HCT116 (cell line): ENCODE data around the gene SCRN2. TPM values are rescaled to one million over a fixed set of nuclear protein-coding genes. Genes with fewer than 3 reads are reported as not detected.

Experiments
- ATAC-seq: fragments of 200-7000 bp; cut with Tn5 transposase; 2 replicates; pipeline ENCODE4 v1.9.1; 2020; ENCODE audit warnings: mild to moderate bottlenecking, moderate library complexity
- BruUV-seq: library from RNA; stranded (reverse); fragments of 400-500 nt; replicated peaks from 2 replicates; lab custom pipeline; 2021; lab: Mats Ljungman, UMichigan
- CTCF ChIA-PET: fragments of 300-600 bp; sonication (Branson Sonifier 250); formaldehyde crosslinking; loops from one replicate; lab custom pipeline; 2021; ENCODE audit warnings: antibody characterized with exemption; lab: Charles Lee
- POLR2A ChIA-PET: fragments of 300-600, 350-600 bp; sonication (Branson Sonifier 250); formaldehyde crosslinking; loops from one replicate; lab custom pipeline; 2021; ENCODE audit warnings: antibody characterized with exemption; lab: Charles Lee
- RAD21 ChIA-PET, 2 experiments: fragments of 300-600 bp; sonication (Branson Sonifier 250); formaldehyde crosslinking; loops; one replicate each; lab custom pipeline; 2023; ENCODE audit warnings: low total read pairs in 2 of 2; ENCODE audit not compliant: uncharacterized antibody in 2 of 2, unreplicated experiment in 2 of 2, low non-redundant PET in 1 of 2; lab: Charles Lee
- DNase-seq: peaks from one replicate; pipeline ENCODE4 v3.0.0-alpha.2; 2010; ENCODE audit warnings: low read depth, low spot score
- H2AFZ ChIP-seq: fragments of 200-600 bp; shearing (Covaris generic), sonication (generic); 2 replicates; pipeline ENCODE4 v1.6.1; 2017; ENCODE audit warnings: low read depth, mixed run types, mixed read lengths, antibody characterized with exemption, low read length; ENCODE audit not compliant: poor library complexity, severe bottlenecking
- H3K27ac ChIP-seq: 2 replicates; pipeline ENCODE4 v1.5.1; 2012; ENCODE audit warnings: low read depth, low read length
- H3K27me3 ChIP-seq: fragments of 200-600 bp; sonication (generic); 2 replicates; pipeline ENCODE4 v1.6.1; 2016; ENCODE audit warnings: mixed run types, low read length, mixed read lengths; ENCODE audit not compliant: insufficient read depth
- H3K36me3 ChIP-seq, 2 experiments: fragments of 200-500 bp in 1 of 2; fragments of 200-600 bp in 1 of 2; sonication (Bioruptor generic) in 1 of 2; sonication (generic) in 1 of 2; 2 replicates each; pipeline versions ENCODE4 v1.5.1 to v1.6.1; 2014 to 2016; ENCODE audit warnings: low read length in 2 of 2, inconsistent platforms in 1 of 2, mixed read lengths in 1 of 2, mixed run types in 1 of 2; ENCODE audit not compliant: insufficient read depth in 2 of 2, control insufficient read depth in 1 of 2
- H3K4me1 ChIP-seq, 2 experiments: fragments of 200-600 bp in 1 of 2; sonication (generic) in 1 of 2; 2 replicates each; pipeline versions ENCODE4 v1.5.1 to v1.6.1; 2012 to 2017; ENCODE audit warnings: low read length in 2 of 2, inconsistent platforms in 1 of 2, mild to moderate bottlenecking in 1 of 2, mixed read lengths in 1 of 2, mixed run types in 1 of 2, moderate library complexity in 1 of 2; ENCODE audit not compliant: insufficient read depth in 2 of 2, control insufficient read depth in 1 of 2
- H3K4me2 ChIP-seq: fragments of 200-600 bp; sonication (generic); 2 replicates; pipeline ENCODE4 v1.6.1; 2017; ENCODE audit warnings: mixed run types, low read length, mixed read lengths
- H3K4me3 ChIP-seq, 2 experiments: fragments of 200-600 bp in 1 of 2; sonication (generic) in 1 of 2; replicated peaks in 1 of 2; 2 replicates each; pipeline ENCODE4 v1.5.1; 2011 to 2016; ENCODE audit warnings: low read length in 2 of 2, control low read depth in 1 of 2, low read depth in 1 of 2, mild to moderate bottlenecking in 1 of 2, mixed read lengths in 1 of 2, mixed run types in 1 of 2
- H3K79me2 ChIP-seq: fragments of 200-600 bp; sonication (generic); 2 replicates; pipeline ENCODE4 v1.6.1; 2017; ENCODE audit warnings: mild to moderate bottlenecking, mixed run types, low read length, moderate library complexity, mixed read lengths; ENCODE audit not compliant: insufficient read depth
- H3K9ac ChIP-seq: fragments of 200-600 bp; sonication (generic); 2 replicates; pipeline ENCODE4 v1.6.1; 2016; ENCODE audit warnings: low read length, mixed read lengths
- H3K9me2 ChIP-seq: fragments of 200-600 bp; sonication (generic), shearing (Covaris generic); 2 replicates; pipeline ENCODE4 v1.6.1; 2017; ENCODE audit warnings: mixed run types, mild to moderate bottlenecking, moderate library complexity; ENCODE audit not compliant: insufficient read depth
- H3K9me3 ChIP-seq, 2 experiments: fragments of 200-500 bp in 1 of 2; fragments of 200-600 bp in 1 of 2; sonication (Bioruptor generic) in 1 of 2; sonication (generic) in 1 of 2; 2 replicates each; pipeline ENCODE4 v1.6.1; 2014 to 2017; ENCODE audit warnings: low read length in 2 of 2, mixed read lengths in 2 of 2, inconsistent platforms in 1 of 2, low read depth in 1 of 2, mild to moderate bottlenecking in 1 of 2, mixed run types in 1 of 2, moderate library complexity in 1 of 2; ENCODE audit not compliant: control insufficient read depth in 1 of 2, insufficient read depth in 1 of 2
- H4K20me1 ChIP-seq: fragments of 200-600 bp; sonication (generic), shearing (Covaris generic); 2 replicates; pipeline ENCODE4 v1.6.1; 2017; ENCODE audit warnings: mixed run types, mild to moderate bottlenecking, moderate library complexity; ENCODE audit not compliant: insufficient read depth
- CBX3 ChIP-seq: IDR thresholded peaks from 2 replicates; pipeline ENCODE4 v1.6.1; 2012; ENCODE audit warnings: low read depth
- CEBPB ChIP-seq: IDR thresholded peaks from 2 replicates; pipeline ENCODE4 v1.6.1; 2012; ENCODE audit warnings: low read depth
- CTCF ChIP-seq, 3 experiments: fragments of 200-600 bp in 1 of 3; sonication (generic) in 1 of 3; IDR thresholded peaks in 2 of 3; conservative IDR thresholded peaks in 1 of 3; 2 replicates each; pipeline ENCODE4 v1.5.1; 2012 to 2017; ENCODE audit warnings: low read depth in 2 of 3, low read length in 2 of 3, antibody characterized with exemption in 1 of 3, borderline replicate concordance in 1 of 3, control low read depth in 1 of 3, mild to moderate bottlenecking in 1 of 3, mixed read lengths in 1 of 3, mixed run types in 1 of 3, moderate library complexity in 1 of 3; ENCODE audit not compliant: insufficient read depth in 1 of 3
- EGR1 ChIP-seq: IDR thresholded peaks from 2 replicates; pipeline ENCODE4 v1.6.1; 2012; ENCODE audit warnings: low read depth
- ELF1 ChIP-seq: IDR thresholded peaks from 2 replicates; pipeline ENCODE4 v1.6.1; 2012; ENCODE audit warnings: low read depth, borderline replicate concordance
- EZH2phosphoT487 ChIP-seq: fragments of 200-600 bp; IDR thresholded peaks from 2 replicates; pipeline ENCODE4 v1.6.1; 2018; ENCODE audit warnings: antibody characterized with exemption, borderline replicate concordance
- FOSL1 ChIP-seq: IDR thresholded peaks from 2 replicates; pipeline ENCODE4 v1.6.1; 2012; ENCODE audit warnings: low read depth
- POLR2AphosphoS5 ChIP-seq: IDR thresholded peaks from 2 replicates; pipeline ENCODE4 v1.6.1; 2011; ENCODE audit warnings: mild to moderate bottlenecking, low read depth, low read length, moderate library complexity
- SP1 ChIP-seq: IDR thresholded peaks from 2 replicates; pipeline ENCODE4 v1.6.1; 2012; ENCODE audit warnings: low read depth
- SRF ChIP-seq: IDR thresholded peaks from 2 replicates; pipeline ENCODE4 v1.6.1; 2012; ENCODE audit warnings: low read depth
- TCF7L2 ChIP-seq: IDR thresholded peaks from 2 replicates; pipeline ENCODE4 v1.7.0; 2011; ENCODE audit warnings: borderline replicate concordance, inconsistent platforms; ENCODE audit not compliant: insufficient read depth, insufficient read length; ENCODE audit errors: extremely low read depth
- YY1 ChIP-seq: IDR thresholded peaks from 2 replicates; pipeline ENCODE4 v1.6.1; 2011; ENCODE audit warnings: low read length, low read depth, moderate library complexity, mild to moderate bottlenecking; ENCODE audit not compliant: insufficient replicate concordance; ENCODE audit errors: extremely low read depth
- ZBTB33 ChIP-seq: IDR thresholded peaks from 2 replicates; pipeline ENCODE4 v1.6.1; 2011; ENCODE audit warnings: mild to moderate bottlenecking, low read length, moderate library complexity; ENCODE audit not compliant: insufficient replicate concordance; ENCODE audit errors: extremely low read depth
- ZFX ChIP-seq: fragments of 450-650 bp; IDR thresholded peaks from 2 replicates; pipeline ENCODE4 v1.6.1; 2017
- ZNF274 ChIP-seq: fragments of 200-500 bp; sonication (Bioruptor generic); IDR thresholded peaks from 2 replicates; pipeline ENCODE4 v1.6.1; 2014; ENCODE audit warnings: mild to moderate bottlenecking, low read depth, low read length, inconsistent platforms
- intact Hi-C: fragments of 100-400 bp; cut with micrococcal nuclease; formaldehyde crosslinking; loops from 2 replicates; pipeline ENCODE4 v1.10.0; 2022
- total RNA-seq: library from RNA; stranded (reverse); gene quantifications from one replicate; pipeline ENCODE4 v1.2.1, GENCODE V29; 2021; ENCODE audit not compliant: unreplicated experiment
- TF ChIP-seq, protein P1 (sequence below): IDR thresholded peaks from 2 replicates; pipeline ENCODE4 v1.6.1; 2012

SCRN2 gene
- total RNA-seq, 1 experiment from 2014 or later, result 53.2 TPM

GRCh38 chr17:47848198-47848513 lies 7.1 kb upstream of the SCRN2 start:
- DNase-seq (no peak), ATAC-seq (no peak)
- BruUV-seq, result no TSS peak
- no peaks in the 10 kb centered on the region for H4K20me1 ChIP-seq
- H3K9me2 ChIP-seq, result no peaks in the 10 kb centered on the region
- no peak overlapping the region for H3K9ac ChIP-seq
- H3K4me3 ChIP-seq, result no peak overlapping the region
- intact Hi-C loops, result no loop called here
- RAD21 ChIA-PET, result no interaction called here
- H3K27ac ChIP-seq, result no peak overlapping the region
- CTCF ChIA-PET, result interaction anchor here (1.1 to 12.6 kb wide), 4 partner anchors 16 to 99 kb away, joined by 4 to 393 read pairs (median 4); partner anchors contain the start of genes LRRC46, MRPL10 and SP2
- TF ChIP-seq EZH2phosphoT487 (no peak), SRF (no peak), CEBPB (no peak), YY1 (no peak), POLR2AphosphoS5 (no peak), FOSL1 (no peak), TCF7L2 (no peak), CTCF (IDR thresholded peaks at IDR 0.05 in 2 of 3, conservative IDR thresholded peaks at IDR 0.05 in 1 of 3; ENCODE audit: borderline replicate concordance in 1 of 3, insufficient read depth in 1 of 3, low read depth in 2 of 3, low read length in 2 of 3) (no peak), SP1 (no peak), CBX3 (no peak), EGR1 (no peak), ELF1 (no peak), ZFX (no peak), ZNF274 (no peak), ZBTB33 (no peak)
- TF ChIP-seq, protein P1, sequence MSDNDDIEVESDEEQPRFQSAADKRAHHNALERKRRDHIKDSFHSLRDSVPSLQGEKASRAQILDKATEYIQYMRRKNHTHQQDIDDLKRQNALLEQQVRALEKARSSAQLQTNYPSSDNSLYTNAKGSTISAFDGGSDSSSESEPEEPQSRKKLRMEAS, result no peak
- H3K4me2 ChIP-seq, result no peak overlapping the region
- H3K79me2 ChIP-seq, result peaks cover 23% of the 10 kb centered on the region; the same call in 1 of the 2 replicates
- H3K27me3 ChIP-seq, result 0 out of 2 replicates have a peak, but pooled peaks cover 2% of the 10 kb centered on the region
- POLR2A ChIA-PET, result interaction anchor here (0.8 to 1.0 kb wide), 2 partner anchors 12 to 48 kb away, joined by 3 read pairs; partner anchors contain the start of gene SP2
- peaks cover 16 to 45% of the 10 kb centered on the region in 2 experiments for H3K4me1 ChIP-seq
- H3K9me3 ChIP-seq, result no peaks in the 10 kb centered on the region
- no peaks in the 10 kb centered on the region; a peak in 1 of 4 replicates for H3K36me3 ChIP-seq
- H2AFZ ChIP-seq, result no peak overlapping the region
